ENCODE measurements around the gene PLBD2.

DNA sequence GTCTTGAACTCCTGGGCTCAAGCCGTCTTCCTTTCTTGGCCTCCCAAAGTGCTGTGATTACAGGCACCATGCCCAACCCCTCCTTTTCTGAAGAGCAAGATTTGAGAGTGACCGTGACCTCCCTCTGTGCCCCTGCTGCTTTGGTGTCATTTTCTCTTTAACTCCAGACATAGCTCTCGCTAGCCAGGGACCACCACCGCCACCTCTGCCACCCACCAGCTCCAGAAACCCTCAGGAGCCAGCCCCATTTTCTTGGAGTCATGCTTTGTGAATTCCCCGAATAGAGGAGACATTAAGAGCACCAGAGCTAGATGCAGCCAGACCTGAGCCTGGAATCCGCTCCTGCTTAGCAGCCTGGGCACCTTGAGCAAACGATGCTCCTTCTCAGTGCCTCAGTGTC lies 81.9 kb downstream of the PLBD2 start:
- TF ChIP-seq, protein P1, sequence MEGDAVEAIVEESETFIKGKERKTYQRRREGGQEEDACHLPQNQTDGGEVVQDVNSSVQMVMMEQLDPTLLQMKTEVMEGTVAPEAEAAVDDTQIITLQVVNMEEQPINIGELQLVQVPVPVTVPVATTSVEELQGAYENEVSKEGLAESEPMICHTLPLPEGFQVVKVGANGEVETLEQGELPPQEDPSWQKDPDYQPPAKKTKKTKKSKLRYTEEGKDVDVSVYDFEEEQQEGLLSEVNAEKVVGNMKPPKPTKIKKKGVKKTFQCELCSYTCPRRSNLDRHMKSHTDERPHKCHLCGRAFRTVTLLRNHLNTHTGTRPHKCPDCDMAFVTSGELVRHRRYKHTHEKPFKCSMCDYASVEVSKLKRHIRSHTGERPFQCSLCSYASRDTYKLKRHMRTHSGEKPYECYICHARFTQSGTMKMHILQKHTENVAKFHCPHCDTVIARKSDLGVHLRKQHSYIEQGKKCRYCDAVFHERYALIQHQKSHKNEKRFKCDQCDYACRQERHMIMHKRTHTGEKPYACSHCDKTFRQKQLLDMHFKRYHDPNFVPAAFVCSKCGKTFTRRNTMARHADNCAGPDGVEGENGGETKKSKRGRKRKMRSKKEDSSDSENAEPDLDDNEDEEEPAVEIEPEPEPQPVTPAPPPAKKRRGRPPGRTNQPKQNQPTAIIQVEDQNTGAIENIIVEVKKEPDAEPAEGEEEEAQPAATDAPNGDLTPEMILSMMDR (conservative IDR thresholded peaks at IDR 0.05; ENCODE audit: low read depth, low read length), result no peak
- no peak for TF ChIP-seq EZH2 (IDR thresholded peaks at IDR 0.05; ENCODE audit: low read length, unreplicated experiment)
